ENCODE measurements around the gene HSPA1L.
"Not testable (repeated sequence)": the region's sequence is repeated elsewhere in the genome, so short reads cannot be mapped to it uniquely, and the experiment has no call there.

HSPA1L gene

GRCh38 chr6:31836474-31837368 is 21.6 kb upstream of the HSPA1L start:
- DNase-seq = no peak

- no peak for DNase-seq
Observed at GRCh38 chr6:31836047-31836473, 21.0 kb upstream of the HSPA1L start.

- peak; percentile 87 for DNase-seq
Observed at GRCh38 chr6:31834367-31835250, 19.5 kb upstream of the HSPA1L start.

- DNase-seq = no peak
Observed at GRCh38 chr6:31831350-31832215, 16.5 kb upstream of the HSPA1L start.

DNA sequence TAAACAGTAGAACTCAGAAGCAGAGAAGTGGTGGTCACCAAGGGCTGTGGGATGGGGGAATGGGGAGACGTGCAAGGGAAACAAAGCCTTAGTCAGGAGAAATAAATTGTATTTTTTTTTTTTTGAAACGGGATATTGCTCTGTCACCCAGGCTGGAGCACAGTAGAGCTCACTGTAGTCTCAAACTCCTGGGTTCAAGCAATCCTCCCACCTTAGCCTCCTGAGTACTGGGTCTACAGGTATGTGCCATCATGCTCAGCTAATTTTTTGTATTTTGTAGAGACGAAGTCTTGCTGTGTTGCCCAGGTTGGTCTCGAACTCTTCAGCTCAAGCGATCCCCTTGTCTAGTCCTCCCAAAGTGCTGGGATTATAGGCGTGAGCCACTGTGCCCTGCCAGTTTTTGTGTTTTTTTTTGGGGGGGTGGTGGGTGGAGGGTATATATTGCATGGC is 15.8 kb upstream of the HSPA1L start:
- no peak for DNase-seq

DNA sequence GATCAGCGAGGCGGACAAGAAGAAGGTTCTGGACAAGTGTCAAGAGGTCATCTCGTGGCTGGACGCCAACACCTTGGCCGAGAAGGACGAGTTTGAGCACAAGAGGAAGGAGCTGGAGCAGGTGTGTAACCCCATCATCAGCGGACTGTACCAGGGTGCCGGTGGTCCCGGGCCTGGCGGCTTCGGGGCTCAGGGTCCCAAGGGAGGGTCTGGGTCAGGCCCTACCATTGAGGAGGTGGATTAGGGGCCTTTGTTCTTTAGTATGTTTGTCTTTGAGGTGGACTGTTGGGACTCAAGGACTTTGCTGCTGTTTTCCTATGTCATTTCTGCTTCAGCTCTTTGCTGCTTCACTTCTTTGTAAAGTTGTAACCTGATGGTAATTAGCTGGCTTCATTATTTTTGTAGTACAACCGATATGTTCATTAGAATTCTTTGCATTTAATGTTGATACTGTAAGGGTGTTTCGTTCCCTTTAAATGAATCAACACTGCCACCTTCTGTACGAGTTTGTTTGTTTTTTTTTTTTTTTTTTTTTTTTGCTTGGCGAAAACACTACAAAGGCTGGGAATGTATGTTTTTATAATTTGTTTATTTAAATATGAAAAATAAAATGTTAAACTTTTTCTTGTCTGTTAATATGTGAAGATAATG is 14.7 kb upstream of the HSPA1L start:
- DNase-seq = peak; percentile 37

DNA sequence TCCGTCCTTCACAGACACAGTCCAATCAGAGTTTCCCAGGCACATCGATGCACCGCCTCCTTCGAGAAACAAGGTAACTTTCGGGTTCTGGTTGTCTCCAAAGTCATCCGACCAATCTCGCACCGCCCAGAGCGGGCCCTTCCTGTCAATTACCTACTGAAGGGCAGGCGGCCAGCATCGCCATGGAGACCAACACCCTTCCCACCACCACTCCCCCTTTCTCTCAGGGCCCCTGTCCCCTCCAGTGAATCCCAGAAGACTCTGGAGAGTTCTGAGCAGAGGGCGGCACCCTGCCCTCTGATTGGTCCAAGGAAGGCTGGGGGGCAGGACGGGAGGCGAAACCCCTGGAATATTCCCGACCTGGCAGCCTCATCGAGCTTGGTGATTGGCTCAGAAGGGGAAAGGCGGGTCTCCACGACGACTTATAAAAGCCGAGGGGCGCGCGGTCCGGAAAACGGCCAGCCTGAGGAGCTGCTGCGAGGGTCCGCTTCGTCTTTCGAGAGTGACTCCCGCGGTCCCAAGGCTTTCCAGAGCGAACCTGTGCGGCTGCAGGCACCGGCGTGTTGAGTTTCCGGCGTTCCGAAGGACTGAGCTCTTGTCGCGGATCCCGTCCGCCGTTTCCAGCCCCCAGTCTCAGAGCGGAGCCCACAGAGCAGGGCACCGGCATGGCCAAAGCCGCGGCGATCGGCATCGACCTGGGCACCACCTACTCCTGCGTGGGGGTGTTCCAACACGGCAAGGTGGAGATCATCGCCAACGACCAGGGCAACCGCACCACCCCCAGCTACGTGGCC is 12.4 kb upstream of the HSPA1L start, which contains the start of gene HSPA1B:
Gene HSPA1B, plus strand, starts transcription at position 453 of the 794 bp plus-strand sequence. Its CDS starts 213 bp downstream, at position 666.
- peak; percentile 100 for DNase-seq

DNA sequence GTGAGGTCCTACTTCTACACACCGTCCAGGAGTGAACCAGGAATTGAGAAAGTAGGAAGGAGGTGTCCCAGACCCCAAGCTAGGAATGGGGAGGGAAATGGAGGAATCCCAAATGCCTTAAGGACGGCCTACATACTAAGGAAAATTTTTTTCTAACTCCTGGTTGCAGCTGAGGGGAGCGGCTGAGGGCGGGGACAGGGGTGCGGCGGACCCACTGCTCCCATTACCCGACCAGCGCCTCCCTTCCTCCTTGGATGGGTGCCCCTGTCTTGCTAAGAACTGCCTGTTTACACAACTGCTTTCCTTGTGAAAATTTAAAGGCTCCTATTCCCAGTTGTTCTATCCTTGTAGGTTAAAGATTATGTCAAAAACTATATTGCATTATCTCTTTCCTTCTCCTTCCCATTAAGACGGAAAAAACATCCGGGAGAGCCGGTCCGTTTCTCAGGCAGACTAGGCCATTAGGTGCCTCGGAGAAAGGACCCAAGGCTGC is 11.8 kb upstream of the HSPA1L start:
- DNase-seq = peak; percentile 54

DNA sequence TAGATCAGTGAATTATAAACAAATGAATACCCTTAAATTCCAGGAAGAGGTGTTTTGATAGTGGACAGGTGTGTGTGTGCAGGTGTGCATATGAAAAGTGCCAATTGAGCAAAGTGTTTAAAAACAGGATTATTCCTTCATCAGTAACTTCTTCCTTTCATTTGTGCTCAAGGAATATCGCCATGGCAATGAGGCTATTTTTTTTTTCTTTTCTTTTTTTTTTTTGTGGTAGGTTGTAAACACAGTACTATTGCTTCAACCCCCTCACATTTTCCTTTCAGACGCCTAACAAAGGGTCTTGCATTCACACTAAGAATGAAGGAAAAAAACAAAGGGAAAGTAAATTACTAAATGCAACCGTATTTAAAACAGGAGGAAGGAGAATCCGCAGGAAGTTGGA is 10.5 kb upstream of the HSPA1L start:
- DNase-seq = no peak

DNA sequence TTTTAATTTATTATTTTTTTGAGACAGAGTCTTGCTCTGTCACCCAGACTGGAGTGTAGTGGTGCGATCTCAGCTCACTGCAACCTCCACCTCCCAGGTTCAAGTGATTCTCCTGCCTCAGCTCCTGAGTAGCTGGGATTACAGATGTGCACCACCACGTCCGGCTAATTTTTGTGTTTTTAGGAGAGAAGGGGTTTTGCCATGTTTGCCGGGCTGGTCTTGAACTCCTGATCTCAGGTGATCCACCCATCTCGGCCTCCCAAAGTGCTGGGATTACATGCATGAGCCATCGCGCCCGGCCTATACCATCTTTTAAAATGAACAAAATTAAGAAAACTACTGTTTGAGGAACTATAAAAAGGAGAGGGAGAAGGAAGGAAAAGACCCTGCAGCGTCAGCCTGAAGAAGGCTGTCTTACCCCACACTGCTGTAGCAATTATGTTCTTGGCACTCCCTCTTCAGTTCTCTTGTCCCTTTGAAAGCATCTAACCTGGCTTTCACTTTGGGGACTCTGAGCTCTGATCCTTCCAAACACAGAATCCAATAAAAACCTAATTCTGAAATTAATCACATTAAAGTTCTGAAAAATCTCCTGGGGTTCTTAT is 8.6 kb upstream of the HSPA1L start:
- not testable (repeated sequence) for DNase-seq

GRCh38 chr6:31822036-31822821 is 7.1 kb upstream of the HSPA1L start:
- peak; percentile 35 for DNase-seq

DNA sequence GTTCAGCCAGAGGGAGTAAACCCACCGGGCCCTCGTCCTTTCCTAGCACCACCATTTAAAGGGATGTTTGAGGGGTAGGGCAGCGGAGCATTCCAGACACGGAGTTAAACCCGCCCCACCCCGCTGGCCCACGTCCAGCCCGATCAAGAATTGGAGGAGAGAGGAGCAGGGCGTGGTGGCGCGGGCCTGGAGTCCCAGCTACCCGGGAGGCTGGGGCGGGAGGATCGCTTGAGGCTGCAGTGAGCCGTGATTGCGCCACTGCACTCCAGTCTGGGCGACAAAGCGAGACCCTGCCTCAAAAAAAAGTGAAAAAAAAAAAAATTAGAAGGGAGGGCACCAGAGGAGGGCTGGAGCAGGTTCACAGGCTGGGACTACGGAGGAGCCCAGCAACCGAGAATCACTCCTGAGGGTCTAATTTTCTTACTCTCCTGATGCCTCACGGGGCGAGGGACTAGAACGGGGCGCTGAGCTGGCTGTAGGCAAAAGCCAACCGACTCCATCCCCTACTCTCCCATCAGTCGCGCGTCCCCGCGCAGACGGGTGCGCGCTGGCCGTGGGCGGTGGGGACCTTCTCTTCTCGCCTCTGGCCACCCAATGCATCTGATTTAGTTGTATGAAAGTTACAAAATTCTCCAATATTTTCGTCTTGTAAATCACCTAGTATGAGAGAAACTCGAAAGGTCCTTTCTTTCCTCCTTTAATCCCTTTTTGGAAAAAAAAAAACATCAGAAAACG is 6.4 kb upstream of the HSPA1L start:
- peak; percentile 35 for DNase-seq

DNA sequence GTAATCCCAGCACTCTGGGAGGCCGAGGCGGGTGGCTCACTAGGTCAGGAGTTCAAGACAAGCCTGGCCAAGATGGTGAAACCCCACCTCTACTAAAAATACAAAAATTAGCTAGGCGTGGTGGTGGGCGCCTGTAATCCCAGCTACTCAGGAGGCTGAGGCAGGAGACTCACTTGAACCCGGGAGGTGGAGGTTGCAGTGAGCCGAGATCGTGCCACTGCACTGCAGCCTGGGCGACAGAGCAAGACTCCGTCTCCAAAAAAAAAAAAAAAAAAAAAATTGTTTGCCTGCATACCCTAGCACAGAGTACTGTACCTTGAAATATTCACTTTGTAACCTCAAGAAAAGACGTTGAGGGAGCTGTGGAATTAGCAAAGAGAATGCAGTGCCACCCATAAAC is 5.3 kb upstream of the HSPA1L start:
- not testable (repeated sequence) for DNase-seq

DNA sequence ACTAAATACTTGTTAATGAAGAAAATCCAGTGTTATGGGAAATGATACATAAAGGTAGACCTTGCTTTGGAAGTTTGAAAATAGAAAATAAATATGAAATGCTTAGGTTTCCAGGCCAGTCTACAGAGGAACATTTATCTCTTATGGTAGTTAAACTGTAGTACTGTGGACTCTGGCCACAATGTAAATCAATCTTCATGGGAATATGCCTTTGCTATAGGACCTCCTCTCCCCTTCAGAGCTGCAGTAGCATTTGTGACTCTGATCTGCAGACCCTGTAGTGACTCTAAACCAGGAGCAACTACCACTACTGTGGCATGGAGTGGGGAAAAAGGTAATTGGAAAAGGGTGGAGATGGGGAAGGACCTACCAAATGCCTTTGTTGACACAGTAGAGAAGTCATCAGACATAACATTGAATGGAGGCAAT is 4.8 kb upstream of the HSPA1L start:
- DNase-seq = no peak

DNA sequence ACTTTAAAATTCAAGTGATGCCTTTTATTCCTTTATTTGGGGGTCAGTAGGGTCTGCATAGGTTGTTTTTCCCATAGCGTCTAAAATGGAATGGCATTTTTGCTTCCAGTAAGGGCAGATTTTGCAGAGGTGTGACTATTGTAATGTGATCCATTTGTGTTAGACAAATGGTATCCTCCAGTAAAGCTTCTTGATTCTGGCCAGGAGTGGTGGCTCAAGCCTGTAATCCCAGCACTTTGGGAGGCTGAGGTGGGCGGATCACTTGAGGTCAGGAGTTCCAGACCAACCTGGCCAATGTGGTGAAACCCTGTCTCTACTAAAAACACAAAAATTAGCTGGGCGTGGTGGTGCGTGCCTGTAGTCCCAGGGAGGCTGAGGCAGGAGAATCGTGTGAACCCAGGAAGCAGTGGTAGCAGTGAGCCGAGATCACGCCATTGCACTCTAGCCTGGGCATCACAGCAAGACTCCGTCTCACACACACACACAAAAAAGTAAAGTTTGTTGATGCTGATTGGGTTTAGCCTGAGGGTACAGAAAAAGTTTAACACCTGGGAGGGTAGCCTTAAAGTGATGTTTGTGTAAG is 2.9 kb upstream of the HSPA1L start:
- not testable (repeated sequence) for DNase-seq

GRCh38 chr6:31817133-31817928 is 2.2 kb upstream of the HSPA1L start:
- DNase-seq = not testable (repeated sequence)

DNA sequence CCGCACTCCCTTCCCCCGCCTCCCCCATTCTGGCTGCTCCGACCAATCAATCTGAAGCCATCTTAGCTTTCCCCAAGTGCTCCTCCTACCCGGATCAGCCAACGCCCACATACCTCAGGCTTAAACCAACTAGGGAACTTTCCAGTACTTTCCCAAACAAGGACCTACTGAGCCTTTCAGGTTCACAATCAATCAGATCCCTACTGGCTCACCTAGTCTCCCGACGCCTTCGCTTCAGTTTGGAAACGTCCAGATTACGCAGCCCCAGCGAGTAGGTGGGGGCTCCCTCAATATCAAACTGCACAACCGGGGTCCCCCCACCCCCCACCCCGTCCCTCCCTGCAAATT is 432 bp downstream of the HSPA1L start:
- peak; percentile 95 for DNase-seq

GRCh38 chr6:31813465-31813849 is 1.6 kb downstream of the HSPA1L start:
- no peak for DNase-seq

Data from NCI-H1105 (cell line).